CD4-positive, CD25-positive, alpha-beta regulatory T cell (primary cell): ENCODE data around the gene DGKB. TPM values are rescaled to one million over a fixed set of nuclear protein-coding genes. Genes with fewer than 3 reads are reported as not detected.

ENCODE experiments used
- ATAC-seq, 2 donors: fragments of 150-1000 bp; cut with Tn5 transposase; one replicate each; pipeline ENCODE4 v1.10.0; 2021; ENCODE audit warnings: low read depth in 2 of 2, moderate number of reproducible peaks in 2 of 2, moderate library complexity in 1 of 2
- DNase-seq, 3 donors: peaks; one replicate each; pipeline versions ENCODE4 v3.0.0 to v3.0.0-alpha.2; 2012 to 2022; ENCODE audit warnings: mixed read lengths in 1 of 3
- H3K27ac ChIP-seq: one replicate; pipeline ENCODE4 v1.7.0; 2013; ENCODE audit warnings: mild to moderate bottlenecking, low read length; ENCODE audit not compliant: insufficient read depth, poor library complexity, severe bottlenecking
- H3K27me3 ChIP-seq: one replicate; pipeline ENCODE4 v1.7.0; 2013; ENCODE audit warnings: low read length; ENCODE audit not compliant: control insufficient read depth, insufficient read depth
- H3K36me3 ChIP-seq: one replicate; pipeline ENCODE4 v1.7.0; 2013; ENCODE audit warnings: mild to moderate bottlenecking, low read length, moderate library complexity; ENCODE audit not compliant: control insufficient read depth, insufficient read depth
- H3K4me1 ChIP-seq: 2 replicates; pipeline ENCODE4 v1.7.0; 2013; ENCODE audit warnings: mild to moderate bottlenecking, low read length; ENCODE audit not compliant: insufficient read depth, control insufficient read depth, poor library complexity, severe bottlenecking
- H3K4me3 ChIP-seq: one replicate; pipeline ENCODE4 v1.7.0; 2013; ENCODE audit warnings: low read depth, mild to moderate bottlenecking, low read length, moderate library complexity
- H3K9me3 ChIP-seq, 2 experiments: 1 replicate in 1 of 2; 2 replicates in 1 of 2; pipeline ENCODE4 v1.7.0; 2013; ENCODE audit warnings: low read length in 2 of 2, mild to moderate bottlenecking in 1 of 2, moderate library complexity in 1 of 2; ENCODE audit not compliant: control insufficient read depth in 2 of 2
- H3K27ac Mint-ChIP-seq, 3 donors: one replicate each; pipeline ENCODE4 v1.8.0; 2020 to 2022; ENCODE audit warnings: mild to moderate bottlenecking in 3 of 3, mixed read lengths in 3 of 3, moderate library complexity in 2 of 3
- H3K27me3 Mint-ChIP-seq: one replicate; pipeline ENCODE4 v1.8.0; 2022; ENCODE audit warnings: mild to moderate bottlenecking, mixed read lengths
- H3K36me3 Mint-ChIP-seq: one replicate; pipeline ENCODE4 v1.8.0; 2020; ENCODE audit warnings: mixed read lengths
- H3K4me1 Mint-ChIP-seq, 4 donors: one replicate each; pipeline ENCODE4 v1.8.0; 2020 to 2022; ENCODE audit warnings: mixed read lengths in 4 of 4, mild to moderate bottlenecking in 1 of 4
- H3K4me3 Mint-ChIP-seq, 4 donors: one replicate each; pipeline ENCODE4 v1.8.0; 2020 to 2022; ENCODE audit warnings: mild to moderate bottlenecking in 4 of 4, mixed read lengths in 4 of 4, moderate library complexity in 3 of 4
- H3K9me3 Mint-ChIP-seq, 7 donors: one replicate each; pipeline ENCODE4 v1.8.0; 2020 to 2022; ENCODE audit warnings: mixed read lengths in 7 of 7, mild to moderate bottlenecking in 3 of 7, moderate library complexity in 2 of 7
- polyA plus RNA-seq, 4 donors: library from polyadenylated mRNA; unstranded; fragments of 300-500 nt; fragmentation: Illumina TruSeq; gene quantifications; one replicate each; pipeline ENCODE4 v1.2.3, GENCODE V29; 2021
- total RNA-seq: library from RNA; stranded (reverse); gene quantifications from one replicate; pipeline ENCODE4 v1.2.3, GENCODE V29; 2022

DGKB gene
- total and polyA plus RNA-seq, 5 donors from 2014 or later = not detected

DNA sequence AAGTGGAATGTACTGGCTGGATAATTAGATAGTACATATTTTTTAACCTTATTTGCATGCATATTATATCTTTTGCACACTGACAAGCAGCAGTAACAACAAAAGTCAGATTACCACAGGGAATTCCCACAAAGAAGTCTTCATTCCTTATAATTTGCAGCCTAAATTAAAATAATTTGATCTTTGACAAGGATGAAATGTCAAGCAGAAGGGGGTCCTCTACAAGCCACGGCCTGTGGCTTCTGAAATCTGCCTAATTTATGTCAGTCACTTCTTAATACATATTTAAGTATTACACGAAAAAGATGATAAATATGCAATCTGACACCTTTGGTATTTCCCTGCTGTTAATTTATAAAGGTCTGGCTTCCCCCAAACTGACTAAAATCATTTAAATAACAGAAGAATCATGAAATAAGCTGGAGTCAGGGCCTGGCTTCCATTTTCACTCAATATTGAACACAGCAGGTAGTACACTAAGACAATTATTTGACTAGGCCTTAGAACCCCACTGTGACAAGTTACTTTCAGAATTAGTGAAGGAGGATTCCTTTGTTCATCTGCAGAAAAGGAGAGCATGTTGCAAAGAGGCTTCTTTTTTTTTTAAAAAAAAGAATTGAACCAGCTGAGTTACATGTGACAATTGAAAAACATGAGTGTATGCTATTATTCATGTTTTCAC is 562.0 kb downstream of the DGKB start:
- H3K27ac ChIP-seq = no peak overlapping the region
- H3K4me1 ChIP-seq = no peaks in the 10 kb centered on the region
- Mint-ChIP-seq H3K27ac (no peak overlapping the region), H3K4me1 (no peaks in the 10 kb centered on the region), H3K27me3 (no peaks in the 10 kb centered on the region), H3K9me3 (peaks cover 0 to 11% (median 0%) of the 10 kb centered on the region in 7 donors), H3K4me3 (no peak overlapping the region), H3K36me3 (no peaks in the 10 kb centered on the region)
- DNase-seq = no peak
- H3K4me3 ChIP-seq = no peak overlapping the region
- no peaks in the 10 kb centered on the region for H3K27me3 ChIP-seq
- no peak for ATAC-seq
- H3K9me3 ChIP-seq = no peaks in the 10 kb centered on the region
- H3K36me3 ChIP-seq = no peaks in the 10 kb centered on the region

DNA sequence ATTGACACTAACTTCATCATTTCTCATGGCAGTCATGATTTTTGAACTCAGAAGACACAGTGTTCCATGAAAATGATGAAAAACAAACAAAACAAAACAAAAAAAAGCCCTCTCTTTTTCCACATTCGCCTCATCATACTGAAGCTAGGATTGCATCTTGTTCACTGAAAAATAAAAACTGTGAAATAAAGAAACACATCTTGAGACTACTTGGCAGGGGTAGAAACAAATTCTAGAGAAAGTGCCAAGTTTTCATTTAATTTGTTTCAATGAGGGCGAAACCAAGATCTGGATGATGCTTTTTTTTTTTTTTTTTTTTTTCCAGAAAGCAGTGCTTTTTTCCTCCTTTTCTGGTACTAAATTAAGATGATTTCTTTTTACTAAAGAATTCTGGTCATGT is 562.7 kb downstream of the DGKB start:
- H3K9me3 ChIP-seq = no peaks in the 10 kb centered on the region
- no peaks in the 10 kb centered on the region for H3K4me1 ChIP-seq
- no peaks in the 10 kb centered on the region for H3K27me3 ChIP-seq
- H3K27ac Mint-ChIP-seq = no peak overlapping the region
- no peaks in the 10 kb centered on the region for H3K27me3 Mint-ChIP-seq
- no peaks in the 10 kb centered on the region for H3K36me3 ChIP-seq
- no peak overlapping the region for H3K4me3 Mint-ChIP-seq
- no peaks in the 10 kb centered on the region for H3K36me3 Mint-ChIP-seq
- DNase-seq (no peak), ATAC-seq (no peak)
- H3K4me1 Mint-ChIP-seq = no peaks in the 10 kb centered on the region
- peaks cover 0 to 6% (median 0%) of the 10 kb centered on the region in 7 donors for H3K9me3 Mint-ChIP-seq
- H3K4me3 ChIP-seq = no peak overlapping the region
- H3K27ac ChIP-seq = no peak overlapping the region

DNA sequence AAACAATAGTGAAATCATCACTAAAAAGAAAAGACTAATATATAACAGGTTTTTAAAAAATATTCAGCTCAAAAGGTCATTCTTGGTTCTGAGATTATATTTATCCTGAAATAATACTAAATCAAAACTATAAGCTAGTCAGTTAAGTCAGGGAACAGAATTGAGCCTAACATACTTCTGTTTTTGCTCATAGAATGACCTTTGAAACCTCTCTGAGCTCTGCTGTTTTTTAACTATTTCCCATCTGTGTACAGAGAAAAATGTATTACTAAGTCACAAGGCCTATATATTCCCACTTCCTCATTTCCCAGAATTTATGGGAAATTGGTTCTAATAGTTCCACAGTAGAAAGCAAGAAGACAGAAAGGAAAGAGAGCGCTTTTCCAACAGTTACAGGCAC is 566.3 kb downstream of the DGKB start:
- no peak overlapping the region for H3K27ac ChIP-seq
- no peaks in the 10 kb centered on the region for H3K36me3 ChIP-seq
- Mint-ChIP-seq H3K27me3 (no peaks in the 10 kb centered on the region), H3K36me3 (no peaks in the 10 kb centered on the region), H3K4me1 (no peaks in the 10 kb centered on the region), H3K4me3 (no peak overlapping the region), H3K9me3 (peaks cover 0 to 6% (median 0%) of the 10 kb centered on the region in 7 donors), H3K27ac (no peak overlapping the region)
- ATAC-seq (no peak), DNase-seq (no peak)
- no peaks in the 10 kb centered on the region for H3K4me1 ChIP-seq
- no peak overlapping the region for H3K4me3 ChIP-seq
- H3K9me3 ChIP-seq = no peaks in the 10 kb centered on the region
- H3K27me3 ChIP-seq = no peaks in the 10 kb centered on the region

DNA sequence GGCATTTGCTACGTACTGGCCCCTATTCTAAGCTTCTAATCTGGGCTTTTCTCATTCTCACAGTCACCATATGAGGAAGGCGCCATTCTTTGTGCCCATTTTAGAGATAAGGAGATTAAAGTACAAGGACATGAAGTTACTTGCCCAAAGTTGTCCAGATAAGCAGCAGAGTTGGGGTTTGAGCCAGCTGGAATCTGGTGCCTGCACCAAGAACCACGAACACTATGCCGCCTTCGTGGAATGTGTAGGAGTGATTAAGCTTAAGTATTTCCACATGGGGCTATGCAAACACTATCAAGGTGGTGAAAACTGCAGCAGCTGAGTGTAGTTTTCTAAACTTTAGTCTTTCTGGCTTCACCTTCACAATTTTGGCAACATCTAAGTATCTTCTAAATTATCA is 570.4 kb downstream of the DGKB start:
- Mint-ChIP-seq H3K4me3 (no peak overlapping the region), H3K27me3 (no peaks in the 10 kb centered on the region), H3K27ac (no peak overlapping the region), H3K36me3 (no peaks in the 10 kb centered on the region), H3K9me3 (peaks cover 0 to 7% (median 0%) of the 10 kb centered on the region in 7 donors), H3K4me1 (no peaks in the 10 kb centered on the region)
- Histone ChIP-seq H3K27me3 (no peaks in the 10 kb centered on the region), H3K4me3 (no peak overlapping the region), H3K9me3 (no peaks in the 10 kb centered on the region), H3K27ac (no peak overlapping the region), H3K36me3 (no peaks in the 10 kb centered on the region), H3K4me1 (no peaks in the 10 kb centered on the region)
- DNase-seq (no peak), ATAC-seq (no peak)

DNA sequence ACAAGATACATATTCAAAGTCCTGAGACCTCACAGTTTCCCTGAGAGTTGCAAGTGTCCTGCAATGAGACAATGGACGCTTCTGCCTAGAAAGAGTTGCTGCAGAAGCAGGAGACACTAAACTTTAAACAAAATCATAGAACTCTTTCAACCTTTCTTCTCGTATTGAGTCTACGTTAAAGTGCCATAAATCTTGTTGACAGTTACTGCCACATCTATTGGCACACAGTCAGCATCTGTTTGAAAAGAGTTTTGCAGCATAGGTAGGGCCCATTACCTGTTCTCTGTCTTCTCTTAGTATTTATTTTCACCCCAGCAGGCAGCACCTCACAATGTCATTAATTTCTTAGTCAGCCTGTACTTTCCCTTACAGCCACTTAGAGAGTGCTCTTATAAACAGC is 577.8 kb downstream of the DGKB start:
- no peaks in the 10 kb centered on the region for H3K36me3 Mint-ChIP-seq
- DNase-seq (no peak), ATAC-seq (no peak)
- peaks cover 0 to 16% (median 3%) of the 10 kb centered on the region in 7 donors for H3K9me3 Mint-ChIP-seq
- Histone ChIP-seq H3K36me3 (no peaks in the 10 kb centered on the region), H3K27ac (no peak overlapping the region), H3K4me3 (no peak overlapping the region), H3K27me3 (no peaks in the 10 kb centered on the region), H3K4me1 (no peaks in the 10 kb centered on the region), H3K9me3 (no peaks in the 10 kb centered on the region)
- H3K27ac Mint-ChIP-seq = no peak overlapping the region
- no peaks in the 10 kb centered on the region for H3K4me1 Mint-ChIP-seq
- H3K4me3 Mint-ChIP-seq = no peak overlapping the region
- no peaks in the 10 kb centered on the region for H3K27me3 Mint-ChIP-seq

DNA sequence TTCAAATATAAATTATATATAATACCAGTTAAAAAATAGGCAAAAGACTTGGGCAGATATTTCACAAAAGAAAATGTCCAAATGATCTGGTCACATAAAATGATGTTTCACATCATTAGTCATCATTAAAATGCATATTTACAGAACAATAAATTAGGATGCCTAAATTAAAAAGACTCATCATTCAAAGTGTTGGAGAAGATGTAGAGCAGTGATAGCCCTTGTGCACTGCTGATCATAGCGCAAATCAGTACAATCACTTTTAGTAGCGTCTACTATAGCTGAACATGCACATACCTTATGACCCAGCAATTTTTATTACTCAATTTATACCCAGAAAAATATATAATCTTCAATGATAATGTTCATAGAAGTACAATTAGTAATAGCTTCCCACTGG is 579.8 kb downstream of the DGKB start:
- Histone ChIP-seq H3K9me3 (no peaks in the 10 kb centered on the region), H3K27me3 (no peaks in the 10 kb centered on the region), H3K4me3 (no peak overlapping the region), H3K36me3 (no peaks in the 10 kb centered on the region), H3K4me1 (no peaks in the 10 kb centered on the region), H3K27ac (no peak overlapping the region)
- no peak overlapping the region for H3K27ac Mint-ChIP-seq
- H3K4me3 Mint-ChIP-seq = no peak overlapping the region
- no peaks in the 10 kb centered on the region for H3K4me1 Mint-ChIP-seq
- H3K36me3 Mint-ChIP-seq = no peaks in the 10 kb centered on the region
- DNase-seq (no peak), ATAC-seq (no peak)
- no peaks in the 10 kb centered on the region for H3K27me3 Mint-ChIP-seq
- peaks cover 0 to 16% (median 2%) of the 10 kb centered on the region in 7 donors for H3K9me3 Mint-ChIP-seq

DNA sequence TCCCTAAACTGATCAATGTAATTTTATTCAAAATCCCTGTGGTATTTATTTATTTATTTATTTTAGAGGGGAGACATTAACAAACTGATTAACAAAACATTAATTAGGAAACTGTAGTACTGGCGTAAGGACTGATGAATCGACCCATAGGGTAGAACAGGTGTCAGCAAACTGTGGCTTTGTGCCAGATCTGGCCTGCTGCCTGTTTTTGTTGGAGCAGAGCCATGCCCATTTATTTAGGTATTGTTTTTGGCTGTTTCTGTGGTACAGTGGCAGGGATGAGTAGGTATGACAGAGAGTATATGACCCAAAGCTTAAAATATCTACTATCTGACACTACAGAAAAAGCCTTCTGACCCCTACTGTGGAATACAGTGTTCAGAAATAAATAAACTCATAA is 580.6 kb downstream of the DGKB start:
- no peak for DNase-seq
- H3K9me3 ChIP-seq = no peaks in the 10 kb centered on the region
- Mint-ChIP-seq H3K27ac (no peak overlapping the region), H3K27me3 (no peaks in the 10 kb centered on the region), H3K36me3 (no peaks in the 10 kb centered on the region), H3K9me3 (peaks cover 0 to 16% (median 2%) of the 10 kb centered on the region in 7 donors), H3K4me3 (no peak overlapping the region), H3K4me1 (no peaks in the 10 kb centered on the region)
- H3K4me3 ChIP-seq = no peak overlapping the region
- no peak overlapping the region for H3K27ac ChIP-seq
- no peaks in the 10 kb centered on the region for H3K27me3 ChIP-seq
- ATAC-seq = no peak
- no peaks in the 10 kb centered on the region for H3K36me3 ChIP-seq
- no peaks in the 10 kb centered on the region for H3K4me1 ChIP-seq

DNA sequence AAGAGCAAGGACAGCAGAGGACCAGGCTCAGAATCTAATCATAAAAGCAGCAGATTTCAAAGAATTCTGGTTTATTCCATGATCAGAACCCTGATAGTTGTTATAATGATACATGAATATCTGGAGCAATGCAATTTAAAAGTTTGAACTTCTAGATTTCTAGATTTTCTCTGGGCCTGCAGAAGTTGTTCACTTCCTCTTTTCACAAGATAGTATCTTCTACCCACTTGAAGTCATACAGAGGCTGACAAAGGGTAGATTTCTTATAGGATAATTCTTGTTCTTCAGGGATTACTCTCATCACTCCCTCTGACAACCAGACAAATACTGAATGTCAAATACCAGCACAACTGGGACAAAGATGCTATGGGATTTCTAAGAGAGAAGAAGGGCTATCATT is 593.1 kb downstream of the DGKB start:
- Histone ChIP-seq H3K9me3 (no peaks in the 10 kb centered on the region), H3K4me3 (no peak overlapping the region), H3K27ac (no peak overlapping the region), H3K4me1 (no peaks in the 10 kb centered on the region), H3K36me3 (no peaks in the 10 kb centered on the region), H3K27me3 (no peaks in the 10 kb centered on the region)
- H3K27ac Mint-ChIP-seq = no peak overlapping the region
- DNase-seq (no peak), ATAC-seq (no peak)
- H3K4me1 Mint-ChIP-seq = no peaks in the 10 kb centered on the region
- peaks cover 0 to 7% (median 2%) of the 10 kb centered on the region in 7 donors for H3K9me3 Mint-ChIP-seq
- H3K4me3 Mint-ChIP-seq = no peak overlapping the region
- no peaks in the 10 kb centered on the region for H3K27me3 Mint-ChIP-seq
- no peaks in the 10 kb centered on the region for H3K36me3 Mint-ChIP-seq
